22Rv1 (cell line): ENCODE results near the gene HOXA10.

Experiments
- H3K27ac ChIP-seq: fragments of 450-650 bp; 2 replicates; pipeline ENCODE4 v1.5.1; 2017
- CTCF ChIP-seq: fragments of 450-650 bp; IDR thresholded peaks from 2 replicates; pipeline ENCODE4 v1.5.1; 2017; ENCODE audit warnings: mild to moderate bottlenecking
- ZFX ChIP-seq: fragments of 450-650 bp; IDR thresholded peaks from 2 replicates; pipeline ENCODE4 v1.6.1; 2017; ENCODE audit warnings: antibody characterized with exemption, borderline replicate concordance

The HOXA10 gene

GRCh38 chr7:27148031-27148755 lies 25.9 kb downstream of the HOXA10 start:
- no peak overlapping the region for H3K27ac ChIP-seq
- no peak for TF ChIP-seq ZFX
- TF ChIP-seq CTCF, result no peak

GRCh38 chr7:27147199-27148030 lies 26.7 kb downstream of the HOXA10 start, which contains the start of gene HOXA6:
Gene HOXA6, minus strand, starts transcription at chr7:27147774. Its CDS starts 25 bp downstream, at chr7:27147749.
- TF ChIP-seq ZFX (no peak), CTCF (no peak)
- no peak within 1 kb of the TSS for H3K27ac ChIP-seq

GRCh38 chr7:27146491-27147198 lies 27.5 kb downstream of the HOXA10 start:
- H3K27ac ChIP-seq, result no peak overlapping the region
- TF ChIP-seq CTCF (no peak), ZFX (no peak)

- no peak overlapping the region for H3K27ac ChIP-seq
- TF ChIP-seq ZFX, result no peak
- TF ChIP-seq CTCF, result no peak
Observed at GRCh38 chr7:27145914-27146412, 28.2 kb downstream of the HOXA10 start.

- H3K27ac ChIP-seq, result no peak overlapping the region
- TF ChIP-seq ZFX, result no peak
- TF ChIP-seq CTCF, result no peak
Observed at GRCh38 chr7:27145165-27145913, 28.8 kb downstream of the HOXA10 start.

GRCh38 chr7:27144781-27145164 lies 29.3 kb downstream of the HOXA10 start:
- H3K27ac ChIP-seq, result no peak overlapping the region
- TF ChIP-seq CTCF (no peak), ZFX (no peak)
